ENCODE results near the gene PTPN9.
"Not testable (repeated sequence)": the region's sequence is repeated elsewhere in the genome, so short reads cannot be mapped to it uniquely, and the experiment has no call there.

PTPN9 gene

GRCh38 chr15:75452364-75452864 lies 126.7 kb downstream of the PTPN9 start:
- FAIRE-seq, result peak; percentile 85

GRCh38 chr15:75451674-75452363 lies 127.3 kb downstream of the PTPN9 start, which contains the start of gene SIN3A:
Gene SIN3A, minus strand, starts transcription at chr15:75451690. Its CDS starts 21,315 bp downstream, at chr15:75430375.
- peak; percentile 99 for FAIRE-seq

- no peak for FAIRE-seq
These were observed 127.9 kb downstream of the PTPN9 start for GRCh38 chr15:75451202-75451673.

GRCh38 chr15:75450307-75451201 lies 128.6 kb downstream of the PTPN9 start:
- peak; percentile 92 for FAIRE-seq

GRCh38 chr15:75449585-75450306 lies 129.4 kb downstream of the PTPN9 start:
- FAIRE-seq, result no peak

- FAIRE-seq, result not testable (repeated sequence)
These were observed 130.9 kb downstream of the PTPN9 start for GRCh38 chr15:75448171-75448570.

GRCh38 chr15:75446151-75446550 lies 133.0 kb downstream of the PTPN9 start:
- no peak for FAIRE-seq

- not testable (repeated sequence) for FAIRE-seq
These were observed 133.8 kb downstream of the PTPN9 start for GRCh38 chr15:75445324-75445723.

- FAIRE-seq, result not testable (repeated sequence)
These were observed 135.1 kb downstream of the PTPN9 start for GRCh38 chr15:75443972-75444453.

- no peak for FAIRE-seq
These were observed 141.4 kb downstream of the PTPN9 start for GRCh38 chr15:75437721-75438120.

GRCh38 chr15:75436881-75437280 lies 142.2 kb downstream of the PTPN9 start:
- no peak for FAIRE-seq

- no peak for FAIRE-seq
These were observed 147.4 kb downstream of the PTPN9 start for GRCh38 chr15:75431682-75432081.

- no peak for FAIRE-seq
These were observed 147.8 kb downstream of the PTPN9 start for GRCh38 chr15:75431270-75431669.

GRCh38 chr15:75430259-75430658 lies 148.9 kb downstream of the PTPN9 start:
- no peak for FAIRE-seq

- no peak for FAIRE-seq
These were observed 151.0 kb downstream of the PTPN9 start for GRCh38 chr15:75428152-75428551.

GRCh38 chr15:75425966-75426500 lies 153.1 kb downstream of the PTPN9 start:
- no peak for FAIRE-seq

GRCh38 chr15:75422554-75422953 lies 156.6 kb downstream of the PTPN9 start:
- no peak for FAIRE-seq

GRCh38 chr15:75420698-75421097 lies 158.4 kb downstream of the PTPN9 start:
- no peak for FAIRE-seq

GRCh38 chr15:75416584-75416983 lies 162.5 kb downstream of the PTPN9 start:
- FAIRE-seq, result no peak

Data from A204.1 (cell line).